ENCODE data around the gene SNX33. TPM values are rescaled to one million over a fixed set of nuclear protein-coding genes. Genes with fewer than 3 reads are reported as not detected.
A peak's percentile ranks its signal among the peaks of the same experiment; 100 is the strongest.

SNX33 gene
- polyA plus RNA-seq, 1 donor (not counting 4 experiments of a cell fraction or from before 2014, with no cell fraction given): 21.7 TPM

DNA sequence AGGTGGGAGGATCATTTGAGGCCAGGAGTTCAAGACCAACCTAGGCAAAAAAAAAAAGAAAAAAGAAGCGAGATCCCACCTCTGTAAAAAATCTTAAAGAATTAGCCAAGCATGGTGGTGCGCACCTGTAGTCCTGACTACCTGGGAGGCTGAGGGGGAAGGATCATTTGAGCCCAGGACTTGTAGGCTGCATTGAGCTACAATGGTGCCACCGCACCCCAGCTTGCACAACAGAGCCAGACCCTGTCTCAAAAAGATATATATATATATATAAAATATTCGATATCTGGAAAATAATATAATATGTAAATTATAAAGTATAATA lies 6.6 kb upstream of the SNX33 start:
- Histone ChIP-seq H3K9me3 (ENCODE audit: control insufficient read depth, low read depth, low read length) (no peaks in the 10 kb centered on the region), H3K9ac (ENCODE audit: control insufficient read depth, extremely low read depth, insufficient read depth, low read length) (no peak overlapping the region), H3K9me1 (ENCODE audit: control insufficient read depth, extremely low read depth, insufficient read depth, low read length) (no peaks in the 10 kb centered on the region), H4K20me1 (ENCODE audit: control insufficient read depth, extremely low read depth, insufficient read depth, low read length) (peaks cover 9% of the 10 kb centered on the region), H3K36me3 (ENCODE audit: control insufficient read depth in 2 of 2, extremely low read depth in 1 of 2, insufficient read depth in 2 of 2, low read length in 2 of 2) (no peaks in the 10 kb centered on the region), H3K4me1 (ENCODE audit: control insufficient read depth, extremely low read depth, insufficient read depth, low read length) (peaks cover 11% of the 10 kb centered on the region), H3K27me3 (ENCODE audit: control insufficient read depth, extremely low read depth, insufficient read depth, low read length) (no peaks in the 10 kb centered on the region), H3K4me3 (ENCODE audit: control insufficient read depth in 2 of 3, extremely low read depth in 1 of 3, insufficient read depth in 2 of 3, low read depth in 1 of 3, low read length in 3 of 3) (no peak overlapping the region), H3K79me2 (ENCODE audit: control insufficient read depth, insufficient read depth, low read length) (peaks cover 33% of the 10 kb centered on the region), H3K4me2 (ENCODE audit: control insufficient read depth, extremely low read depth, insufficient read depth, low read depth, low read length) (peak overlapping the region; percentile 85), H3K27ac (ENCODE audit: control insufficient read depth, insufficient read depth, low read length) (no peak overlapping the region), H2AFZ (ENCODE audit: control insufficient read depth, low read length) (no peak overlapping the region)
- DNase-seq (ENCODE audit: low read depth, low spot score) (no peak), FAIRE-seq (no peak)
- TF ChIP-seq EZH2 (IDR thresholded peaks at IDR 0.05; ENCODE audit: low read length): no peak
- TF ChIP-seq, protein P1, sequence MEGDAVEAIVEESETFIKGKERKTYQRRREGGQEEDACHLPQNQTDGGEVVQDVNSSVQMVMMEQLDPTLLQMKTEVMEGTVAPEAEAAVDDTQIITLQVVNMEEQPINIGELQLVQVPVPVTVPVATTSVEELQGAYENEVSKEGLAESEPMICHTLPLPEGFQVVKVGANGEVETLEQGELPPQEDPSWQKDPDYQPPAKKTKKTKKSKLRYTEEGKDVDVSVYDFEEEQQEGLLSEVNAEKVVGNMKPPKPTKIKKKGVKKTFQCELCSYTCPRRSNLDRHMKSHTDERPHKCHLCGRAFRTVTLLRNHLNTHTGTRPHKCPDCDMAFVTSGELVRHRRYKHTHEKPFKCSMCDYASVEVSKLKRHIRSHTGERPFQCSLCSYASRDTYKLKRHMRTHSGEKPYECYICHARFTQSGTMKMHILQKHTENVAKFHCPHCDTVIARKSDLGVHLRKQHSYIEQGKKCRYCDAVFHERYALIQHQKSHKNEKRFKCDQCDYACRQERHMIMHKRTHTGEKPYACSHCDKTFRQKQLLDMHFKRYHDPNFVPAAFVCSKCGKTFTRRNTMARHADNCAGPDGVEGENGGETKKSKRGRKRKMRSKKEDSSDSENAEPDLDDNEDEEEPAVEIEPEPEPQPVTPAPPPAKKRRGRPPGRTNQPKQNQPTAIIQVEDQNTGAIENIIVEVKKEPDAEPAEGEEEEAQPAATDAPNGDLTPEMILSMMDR (optimal IDR thresholded peaks at IDR 0.05 in 1 of 3, IDR thresholded peaks at IDR 0.05 in 1 of 3, conservative IDR thresholded peaks at IDR 0.05 in 1 of 3; ENCODE audit: extremely low read depth in 1 of 3, insufficient read depth in 2 of 3, low read length in 3 of 3): peak in 1 of 3 experiments; percentile 7
- dilution Hi-C loops (cut with MboI; ENCODE audit: extremely low pct_ligation_motif_present, low sequenced_read_pairs): no loop called here

GRCh38 chr15:75641603-75642002 lies 6.1 kb upstream of the SNX33 start:
- TF ChIP-seq, protein P1 (optimal IDR thresholded peaks at IDR 0.05 in 1 of 3, IDR thresholded peaks at IDR 0.05 in 1 of 3, conservative IDR thresholded peaks at IDR 0.05 in 1 of 3; ENCODE audit: extremely low read depth in 1 of 3, insufficient read depth in 2 of 3, low read length in 3 of 3): no peak
- TF ChIP-seq EZH2 (IDR thresholded peaks at IDR 0.05; ENCODE audit: low read length): no peak
- FAIRE-seq: no peak
- no peak overlapping the region for H3K9ac ChIP-seq (ENCODE audit: control insufficient read depth, extremely low read depth, insufficient read depth, low read length)
- H3K27me3 ChIP-seq (ENCODE audit: control insufficient read depth, extremely low read depth, insufficient read depth, low read length): no peaks in the 10 kb centered on the region
- no peaks in the 10 kb centered on the region for H3K9me3 ChIP-seq (ENCODE audit: control insufficient read depth, low read depth, low read length)
- no peak overlapping the region for H3K4me3 ChIP-seq (ENCODE audit: control insufficient read depth in 2 of 3, extremely low read depth in 1 of 3, insufficient read depth in 2 of 3, low read depth in 1 of 3, low read length in 3 of 3)
- no peak overlapping the region for H3K4me2 ChIP-seq (ENCODE audit: control insufficient read depth, extremely low read depth, insufficient read depth, low read depth, low read length)
- dilution Hi-C loops (cut with MboI; ENCODE audit: extremely low pct_ligation_motif_present, low sequenced_read_pairs): no loop called here
- no peaks in the 10 kb centered on the region for H3K36me3 ChIP-seq (ENCODE audit: control insufficient read depth in 2 of 2, extremely low read depth in 1 of 2, insufficient read depth in 2 of 2, low read length in 2 of 2)
- no peaks in the 10 kb centered on the region for H3K9me1 ChIP-seq (ENCODE audit: control insufficient read depth, extremely low read depth, insufficient read depth, low read length)
- H2AFZ ChIP-seq (ENCODE audit: control insufficient read depth, low read length): no peak overlapping the region
- H4K20me1 ChIP-seq (ENCODE audit: control insufficient read depth, extremely low read depth, insufficient read depth, low read length): peaks cover 9% of the 10 kb centered on the region
- H3K79me2 ChIP-seq (ENCODE audit: control insufficient read depth, insufficient read depth, low read length): peaks cover 32% of the 10 kb centered on the region
- H3K4me1 ChIP-seq (ENCODE audit: control insufficient read depth, extremely low read depth, insufficient read depth, low read length): peaks cover 15% of the 10 kb centered on the region
- no peak overlapping the region for H3K27ac ChIP-seq (ENCODE audit: control insufficient read depth, insufficient read depth, low read length)
- DNase-seq (ENCODE audit: low read depth, low spot score): no peak

Data from keratinocyte (primary cell).